HG02870 (cell line): Measurements from ENCODE around the gene C1QL4.
"Not testable (repeated sequence)": the region's sequence is repeated elsewhere in the genome, so short reads cannot be mapped to it uniquely, and the experiment has no call there.

ENCODE experiments used
- ATAC-seq: cut with Tn5 transposase; IDR thresholded peaks from one replicate; pipeline ENCODE4 v1.9.1; 2021; ENCODE audit warnings: mild to moderate bottlenecking, moderate library complexity; ENCODE audit not compliant: unreplicated experiment

The C1QL4 gene

GRCh38 chr12:49336645-49337584 lies at the start of gene C1QL4:
Gene C1QL4 (minus strand): TSS chr12:49337188. CDS start chr12:49336477, 711 bp downstream.
- peak; percentile 66 for ATAC-seq

DNA sequence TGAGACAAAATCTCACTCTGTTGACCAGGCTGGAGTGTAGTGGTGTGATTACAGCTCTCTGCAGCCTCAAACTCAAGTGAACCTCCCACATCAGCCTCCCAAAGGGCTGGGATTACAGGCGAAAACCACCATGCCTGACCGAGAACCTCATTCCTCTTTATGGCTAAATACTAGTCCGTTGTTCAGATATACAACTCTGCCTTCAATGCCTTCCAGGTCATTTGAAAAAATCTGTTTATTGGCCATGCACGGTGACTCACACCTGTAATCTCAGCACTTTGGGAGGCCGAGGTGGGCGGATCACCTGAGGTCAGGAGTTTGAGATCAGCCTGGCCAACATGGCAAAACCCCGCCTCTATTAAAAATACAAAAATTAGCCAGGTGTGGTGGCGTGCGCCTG lies 43.2 kb upstream of the C1QL4 start:
- not testable (repeated sequence) for ATAC-seq

- ATAC-seq, result no peak
Measured at GRCh38 chr12:49377386-49377785, 40.4 kb upstream of the C1QL4 start.

DNA sequence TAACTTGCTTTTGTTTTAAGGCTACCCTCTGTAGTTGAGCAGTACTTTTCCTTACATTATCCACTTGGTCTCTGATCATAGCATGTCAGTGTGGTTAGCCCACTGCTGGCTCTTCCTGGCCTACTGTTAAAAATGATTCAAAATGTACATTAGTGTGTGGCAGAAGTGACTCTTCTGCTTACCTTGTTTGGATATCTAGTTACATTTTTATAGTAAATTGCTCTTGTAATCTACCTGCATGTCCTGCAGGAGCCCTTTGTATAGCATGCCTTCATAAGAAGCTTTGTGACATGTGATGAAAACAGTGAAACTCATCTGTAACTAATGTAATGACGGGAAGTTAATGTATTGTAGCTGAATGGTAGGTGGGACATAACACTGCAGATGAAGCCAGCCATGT lies 38.4 kb upstream of the C1QL4 start:
- no peak for ATAC-seq

- ATAC-seq, result no peak
Measured at GRCh38 chr12:49370539-49370938, 33.6 kb upstream of the C1QL4 start.

GRCh38 chr12:49369411-49370145 lies 32.6 kb upstream of the C1QL4 start:
- ATAC-seq, result peak; percentile 42

- no peak for ATAC-seq
Measured at GRCh38 chr12:49368240-49368600, 31.2 kb upstream of the C1QL4 start.

DNA sequence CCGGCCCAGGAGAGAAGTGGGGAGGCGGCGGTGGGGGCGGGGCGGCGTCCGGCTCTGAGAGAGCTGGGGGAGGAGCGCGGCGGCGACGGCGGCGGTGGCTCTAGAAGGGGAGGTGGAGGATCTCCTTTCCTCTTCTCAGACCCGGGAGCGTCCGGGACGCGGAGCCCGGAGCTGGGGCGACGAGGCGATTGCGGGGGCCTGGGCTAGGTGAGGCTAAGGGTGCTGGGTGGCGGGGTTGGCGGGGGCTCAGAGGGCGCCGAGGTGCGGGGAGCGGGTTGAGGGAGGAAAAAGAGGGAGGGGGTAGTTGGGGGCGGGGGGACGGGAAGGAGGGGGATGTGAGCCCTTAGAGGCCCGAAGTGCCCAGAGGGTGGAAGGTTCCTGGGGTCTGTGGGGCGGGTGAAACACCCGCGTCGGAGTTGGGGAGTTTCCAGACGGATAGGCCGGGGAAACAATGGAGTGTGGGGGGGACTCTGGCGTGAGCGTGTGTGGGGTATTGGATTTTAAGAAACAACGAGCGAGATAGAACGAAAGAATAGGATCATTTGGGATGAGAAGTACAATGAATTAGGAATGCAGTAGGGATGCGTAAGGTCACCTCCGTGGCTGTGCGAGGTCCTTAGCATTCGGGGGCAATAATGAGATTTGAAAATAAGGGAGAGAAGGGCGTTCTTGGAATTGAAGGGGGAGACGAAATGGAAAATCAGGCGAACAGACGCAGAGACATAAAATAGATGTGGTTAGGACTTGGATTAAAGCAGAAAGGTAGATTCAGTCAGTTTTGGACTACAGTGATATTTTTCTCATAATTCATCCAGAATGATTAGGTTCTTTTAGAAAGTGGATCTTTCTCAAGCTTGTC lies 30.6 kb upstream of the C1QL4 start, which contains the start of gene SPATS2:
Gene SPATS2 (plus strand): TSS at position 82 of the 859 bp plus-strand sequence. CDS start 93,551 bp downstream, outside the sequence.
- ATAC-seq, result no peak

- peak; percentile 60 for ATAC-seq
Measured at GRCh38 chr12:49366652-49367380, 29.8 kb upstream of the C1QL4 start.

DNA sequence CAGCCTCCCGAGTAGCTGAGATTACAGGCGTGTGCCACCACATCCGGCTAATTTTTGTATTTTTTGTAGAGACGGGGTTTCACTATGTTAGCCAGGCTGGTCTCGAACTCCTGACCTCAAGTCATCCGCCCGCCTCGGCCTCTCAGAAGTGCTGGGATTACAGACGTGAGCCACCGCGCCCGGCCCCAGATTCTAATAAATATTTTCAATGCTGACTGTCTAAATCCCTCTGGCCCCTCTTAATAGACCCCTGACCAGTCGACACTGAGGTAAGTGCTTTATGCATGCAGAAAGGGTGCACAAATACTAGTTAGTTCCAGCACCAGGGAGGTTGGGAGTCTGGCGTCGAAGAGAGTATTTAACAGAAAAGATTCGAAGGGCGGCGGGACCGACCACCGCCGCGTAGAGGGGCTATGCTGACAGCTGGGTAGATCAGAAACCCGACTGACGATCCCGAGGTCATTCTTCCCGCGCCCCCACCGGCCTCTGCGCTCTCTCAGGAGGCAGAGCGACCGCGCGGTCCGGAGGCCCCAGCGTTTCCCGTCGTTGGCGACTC lies 29.2 kb upstream of the C1QL4 start:
- peak; percentile 7 for ATAC-seq

- no peak for ATAC-seq
Measured at GRCh38 chr12:49365542-49365941, 28.6 kb upstream of the C1QL4 start.

GRCh38 chr12:49364989-49365388 lies 28.0 kb upstream of the C1QL4 start:
- ATAC-seq, result no peak

DNA sequence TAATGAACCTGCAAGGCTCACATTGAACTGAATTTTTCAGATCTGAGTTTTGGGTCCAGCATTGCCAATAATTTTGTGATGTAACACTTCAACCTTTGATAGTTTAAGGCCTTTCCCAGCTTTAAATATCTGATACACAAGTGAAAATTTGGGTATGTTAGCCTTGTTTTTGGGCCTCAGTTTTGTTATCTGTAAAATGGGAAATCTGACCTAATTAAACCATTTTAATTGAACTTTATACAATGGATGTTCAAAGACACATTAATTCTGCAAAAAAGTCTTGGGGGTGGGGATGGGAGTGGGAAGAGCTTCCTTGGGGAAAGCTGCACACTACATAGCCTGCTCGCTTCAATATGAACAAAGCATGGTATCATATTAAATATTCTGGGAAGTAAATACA lies 25.1 kb upstream of the C1QL4 start:
- ATAC-seq, result no peak

- ATAC-seq, result no peak
Measured at GRCh38 chr12:49359671-49360070, 22.7 kb upstream of the C1QL4 start.

GRCh38 chr12:49358483-49359141 lies 21.6 kb upstream of the C1QL4 start:
- ATAC-seq, result no peak

GRCh38 chr12:49357103-49357678 lies 20.2 kb upstream of the C1QL4 start:
- no peak for ATAC-seq

- no peak for ATAC-seq
Measured at GRCh38 chr12:49355913-49356312, 18.9 kb upstream of the C1QL4 start.

- ATAC-seq, result no peak
Measured at GRCh38 chr12:49352351-49352750, 15.4 kb upstream of the C1QL4 start.

- no peak for ATAC-seq
Measured at GRCh38 chr12:49349266-49349665, 12.3 kb upstream of the C1QL4 start.
